Neural cell (in vitro differentiated cells): ENCODE measurements around the gene ACAP1. TPM values are rescaled to one million over a fixed set of nuclear protein-coding genes. Genes with fewer than 3 reads are reported as not detected.

ENCODE experiments used
- H2AFZ ChIP-seq: fragments of 200-600, 300-800 bp; sonication (generic), shearing (Covaris generic); 2 replicates; pipeline ENCODE4 v1.6.0; 2014; ENCODE audit warnings: low read depth, mild to moderate bottlenecking, antibody characterized with exemption, low read length, moderate library complexity
- H3F3A ChIP-seq: fragments of 200-600 bp; shearing (Covaris generic); 2 replicates; pipeline ENCODE4 v1.6.1; 2016; ENCODE audit warnings: mild to moderate bottlenecking, moderate library complexity, mixed read lengths, antibody characterized with exemption, low read length; ENCODE audit not compliant: insufficient read depth, poor library complexity, severe bottlenecking
- H3K27ac ChIP-seq: fragments of 200-600, 300-800 bp; sonication (generic), shearing (Covaris generic); 2 replicates; pipeline ENCODE4 v1.5.1; 2014; ENCODE audit warnings: mild to moderate bottlenecking, low read length, moderate library complexity
- H3K27me3 ChIP-seq: fragments of 300-800, 200-600 bp; sonication (generic), shearing (Covaris generic); 2 replicates; pipeline ENCODE4 v1.6.0; 2014; ENCODE audit warnings: mild to moderate bottlenecking, low read depth, low read length, moderate library complexity; ENCODE audit not compliant: insufficient read depth
- H3K36me3 ChIP-seq: fragments of 300-800, 200-600 bp; sonication (generic), shearing (Covaris generic); 2 replicates; pipeline ENCODE4 v1.5.1; 2014; ENCODE audit warnings: mild to moderate bottlenecking, antibody characterized with exemption, low read length, moderate library complexity; ENCODE audit not compliant: insufficient read depth
- H3K4me2 ChIP-seq: fragments of 300-800, 200-600 bp; sonication (generic), shearing (Covaris generic); 2 replicates; pipeline ENCODE4 v1.6.0; 2014; ENCODE audit warnings: mild to moderate bottlenecking, low read length
- H3K4me3 ChIP-seq: fragments of 300-800, 200-600 bp; sonication (generic), shearing (Covaris generic); 2 replicates; pipeline ENCODE4 v1.5.1; 2014; ENCODE audit warnings: mild to moderate bottlenecking, low read length, moderate library complexity
- H3K79me2 ChIP-seq: fragments of 200-600 bp; shearing (Covaris generic); replicated peaks from 2 replicates; pipeline ENCODE4 v1.6.0; 2014; ENCODE audit warnings: mild to moderate bottlenecking, low read length, moderate library complexity; ENCODE audit not compliant: insufficient read depth
- H3K9ac ChIP-seq: fragments of 300-800, 200-600 bp; sonication (generic), shearing (Covaris generic); 2 replicates; pipeline ENCODE4 v1.6.1; 2016; ENCODE audit warnings: mild to moderate bottlenecking, low read length, mixed read lengths
- H3K9me2 ChIP-seq: fragments of 200-600 bp; shearing (Covaris generic); 2 replicates; pipeline ENCODE4 v1.6.1; 2016; ENCODE audit warnings: mild to moderate bottlenecking, low read length, mixed read lengths; ENCODE audit not compliant: insufficient read depth
- H3K9me3 ChIP-seq: fragments of 200-600, 300-800 bp; sonication (generic), shearing (Covaris generic); 2 replicates; pipeline ENCODE4 v1.6.1; 2016; ENCODE audit warnings: mild to moderate bottlenecking, mixed run types, low read length, moderate library complexity, mixed read lengths
- H4K20me1 ChIP-seq: fragments of 200-600 bp; shearing (Covaris generic); 2 replicates; pipeline ENCODE4 v1.6.1; 2016; ENCODE audit warnings: mild to moderate bottlenecking, mixed run types; ENCODE audit not compliant: insufficient read depth
- CTCF ChIP-seq: fragments of 450-650 bp; IDR thresholded peaks from 2 replicates; pipeline ENCODE4 v1.5.1; 2014; ENCODE audit warnings: antibody characterized with exemption, mild to moderate bottlenecking, moderate library complexity; ENCODE audit not compliant: poor library complexity, severe bottlenecking
- EP300 ChIP-seq: fragments of 450-650 bp; conservative IDR thresholded peaks from 2 replicates; pipeline ENCODE4 v1.6.1; 2014; ENCODE audit warnings: antibody characterized with exemption, mild to moderate bottlenecking, moderate library complexity; ENCODE audit not compliant: poor library complexity, severe bottlenecking
- EZH2 ChIP-seq: fragments of 200-600, 300-800 bp; shearing (Covaris generic), sonication (generic); IDR thresholded peaks from 2 replicates; pipeline ENCODE4 v1.6.1; 2014; ENCODE audit warnings: antibody characterized with exemption, low read length, borderline replicate concordance, mild to moderate bottlenecking; ENCODE audit not compliant: insufficient read depth, poor library complexity, severe bottlenecking
- MXI1 ChIP-seq: fragments of 450-650 bp; conservative IDR thresholded peaks from 2 replicates; pipeline ENCODE4 v1.6.1; 2014; ENCODE audit warnings: antibody characterized with exemption, mild to moderate bottlenecking; ENCODE audit not compliant: poor library complexity, severe bottlenecking
- POLR2AphosphoS5 ChIP-seq: IDR thresholded peaks from 2 replicates; pipeline ENCODE4 v1.6.1; 2012
- RAD21 ChIP-seq: fragments of 450-650 bp; conservative IDR thresholded peaks from 2 replicates; pipeline ENCODE4 v1.6.1; 2014; ENCODE audit warnings: antibody characterized with exemption, mild to moderate bottlenecking, moderate library complexity
- SMC3 ChIP-seq: fragments of 450-650 bp; conservative IDR thresholded peaks from 2 replicates; pipeline ENCODE4 v1.6.1; 2014; ENCODE audit warnings: antibody characterized with exemption, mild to moderate bottlenecking, moderate library complexity; ENCODE audit not compliant: poor library complexity
- TAF1 ChIP-seq: IDR thresholded peaks from 2 replicates; pipeline ENCODE4 v1.6.1; 2012; ENCODE audit warnings: low read depth
- polyA plus RNA-seq: library from polyadenylated mRNA; depleted of rRNA; stranded (reverse); fragments of >200 nt; gene quantifications from 2 replicates; pipeline ENCODE4 v1.2.3, GENCODE V29; 2014
- TF ChIP-seq, protein P1 (sequence below): IDR thresholded peaks from 2 replicates; pipeline ENCODE4 v1.6.1; 2012; ENCODE audit warnings: borderline replicate concordance

The ACAP1 gene
- polyA plus RNA-seq, 1 donor from 2014 or later: 0.66 TPM

- Histone ChIP-seq H3K9ac (no peak overlapping the region), H4K20me1 (peaks cover 12% of the 10 kb centered on the region)
- no peak for TF ChIP-seq CTCF
These were observed 23.8 kb upstream of the ACAP1 start for GRCh38 chr17:7312432-7313087.

GRCh38 chr17:7313088-7313889, 23.0 kb upstream of the ACAP1 start:
- H2AFZ ChIP-seq: no peak overlapping the region
- H4K20me1 ChIP-seq: peaks cover 10% of the 10 kb centered on the region
- no peaks in the 10 kb centered on the region for H3F3A ChIP-seq
- peaks cover 39% of the 10 kb centered on the region for H3K79me2 ChIP-seq
- H3K27ac ChIP-seq: no peak overlapping the region
- no peak for TF ChIP-seq TAF1
- TF ChIP-seq, protein P1, sequence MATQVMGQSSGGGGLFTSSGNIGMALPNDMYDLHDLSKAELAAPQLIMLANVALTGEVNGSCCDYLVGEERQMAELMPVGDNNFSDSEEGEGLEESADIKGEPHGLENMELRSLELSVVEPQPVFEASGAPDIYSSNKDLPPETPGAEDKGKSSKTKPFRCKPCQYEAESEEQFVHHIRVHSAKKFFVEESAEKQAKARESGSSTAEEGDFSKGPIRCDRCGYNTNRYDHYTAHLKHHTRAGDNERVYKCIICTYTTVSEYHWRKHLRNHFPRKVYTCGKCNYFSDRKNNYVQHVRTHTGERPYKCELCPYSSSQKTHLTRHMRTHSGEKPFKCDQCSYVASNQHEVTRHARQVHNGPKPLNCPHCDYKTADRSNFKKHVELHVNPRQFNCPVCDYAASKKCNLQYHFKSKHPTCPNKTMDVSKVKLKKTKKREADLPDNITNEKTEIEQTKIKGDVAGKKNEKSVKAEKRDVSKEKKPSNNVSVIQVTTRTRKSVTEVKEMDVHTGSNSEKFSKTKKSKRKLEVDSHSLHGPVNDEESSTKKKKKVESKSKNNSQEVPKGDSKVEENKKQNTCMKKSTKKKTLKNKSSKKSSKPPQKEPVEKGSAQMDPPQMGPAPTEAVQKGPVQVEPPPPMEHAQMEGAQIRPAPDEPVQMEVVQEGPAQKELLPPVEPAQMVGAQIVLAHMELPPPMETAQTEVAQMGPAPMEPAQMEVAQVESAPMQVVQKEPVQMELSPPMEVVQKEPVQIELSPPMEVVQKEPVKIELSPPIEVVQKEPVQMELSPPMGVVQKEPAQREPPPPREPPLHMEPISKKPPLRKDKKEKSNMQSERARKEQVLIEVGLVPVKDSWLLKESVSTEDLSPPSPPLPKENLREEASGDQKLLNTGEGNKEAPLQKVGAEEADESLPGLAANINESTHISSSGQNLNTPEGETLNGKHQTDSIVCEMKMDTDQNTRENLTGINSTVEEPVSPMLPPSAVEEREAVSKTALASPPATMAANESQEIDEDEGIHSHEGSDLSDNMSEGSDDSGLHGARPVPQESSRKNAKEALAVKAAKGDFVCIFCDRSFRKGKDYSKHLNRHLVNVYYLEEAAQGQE: no peak
- no peak for TF ChIP-seq CTCF
- no peak for TF ChIP-seq EZH2
- TF ChIP-seq POLR2AphosphoS5: no peak
- no peak for TF ChIP-seq RAD21
- no peak for TF ChIP-seq SMC3
- TF ChIP-seq MXI1: no peak
- no peak for TF ChIP-seq EP300
- H3K9ac ChIP-seq: no peak overlapping the region
- peak overlapping the region; percentile 83 for H3K4me3 ChIP-seq
- no peaks in the 10 kb centered on the region for H3K9me3 ChIP-seq
- no peaks in the 10 kb centered on the region for H3K36me3 ChIP-seq
- no peaks in the 10 kb centered on the region for H3K27me3 ChIP-seq
- no peaks in the 10 kb centered on the region for H3K9me2 ChIP-seq
- H3K4me2 ChIP-seq: no peak overlapping the region

More at GRCh38 chr17:7312432-7313087, 23.8 kb upstream of the ACAP1 start:
- Histone ChIP-seq H3K9me2 (no peaks in the 10 kb centered on the region), H3F3A (no peaks in the 10 kb centered on the region), H3K4me3 (no peak overlapping the region), H2AFZ (no peak overlapping the region), H3K27me3 (no peaks in the 10 kb centered on the region), H3K4me2 (no peak overlapping the region), H3K36me3 (no peaks in the 10 kb centered on the region), H3K79me2 (peaks cover 42% of the 10 kb centered on the region), H3K27ac (no peak overlapping the region), H3K9me3 (no peaks in the 10 kb centered on the region)
